OCI-M2 (cell line): ENCODE data around the gene GCLC.
"Not testable (repeated sequence)": the region's sequence is repeated elsewhere in the genome, so short reads cannot be mapped to it uniquely, and the experiment has no call there.

Experiments
- DNase-seq: peaks from one replicate; lab custom pipeline; 2025; ENCODE audit not compliant: unreplicated experiment; lab: John Stamatoyannopoulos, UW

GCLC gene

DNA sequence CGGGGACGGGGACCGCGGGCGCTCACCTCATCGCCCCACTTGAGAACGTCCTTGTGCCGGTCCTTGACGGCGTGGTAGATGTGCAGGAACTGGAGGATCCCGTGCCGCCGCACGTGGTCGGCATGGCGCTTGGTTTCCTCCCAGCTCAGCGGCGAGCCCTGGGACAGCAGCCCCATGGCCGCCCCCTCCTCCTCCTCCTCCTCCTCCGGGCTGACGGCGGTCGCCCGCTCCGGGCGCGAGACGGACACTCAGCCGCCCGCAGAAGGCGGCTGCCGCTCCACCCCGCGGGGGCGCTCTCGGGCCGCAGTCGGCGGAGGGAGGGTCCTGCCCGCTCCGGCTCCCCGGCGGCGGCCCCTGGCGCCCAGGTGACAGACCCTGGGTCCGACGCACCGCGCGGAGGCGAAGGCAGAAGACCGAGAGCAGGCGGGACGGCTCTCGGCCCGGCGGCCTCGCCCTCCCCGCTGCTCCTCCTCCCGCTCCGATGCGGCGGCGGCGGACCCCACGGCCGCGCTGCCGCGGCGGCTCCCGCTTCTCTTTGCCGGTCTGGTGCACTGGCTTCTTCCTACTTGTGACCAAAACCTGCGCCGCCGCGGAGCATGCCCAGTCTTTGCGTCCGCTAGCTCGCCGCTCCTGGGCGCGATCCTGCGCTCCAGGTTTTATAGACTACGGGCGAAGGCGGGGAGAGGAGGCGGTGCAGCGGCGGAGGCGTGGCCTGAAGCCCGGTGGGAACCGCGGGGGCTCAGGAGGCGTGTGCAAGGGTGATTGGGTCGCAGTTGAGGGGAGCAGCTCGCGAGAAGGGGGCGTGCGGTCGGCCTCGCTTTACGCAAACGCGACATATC is at the start of gene GCLC:
GCLC (minus strand) TSS at position 632 of the 839 bp plus-strand sequence; CDS start at position 176, 456 bp downstream.
- peak; percentile 86 for DNase-seq

DNA sequence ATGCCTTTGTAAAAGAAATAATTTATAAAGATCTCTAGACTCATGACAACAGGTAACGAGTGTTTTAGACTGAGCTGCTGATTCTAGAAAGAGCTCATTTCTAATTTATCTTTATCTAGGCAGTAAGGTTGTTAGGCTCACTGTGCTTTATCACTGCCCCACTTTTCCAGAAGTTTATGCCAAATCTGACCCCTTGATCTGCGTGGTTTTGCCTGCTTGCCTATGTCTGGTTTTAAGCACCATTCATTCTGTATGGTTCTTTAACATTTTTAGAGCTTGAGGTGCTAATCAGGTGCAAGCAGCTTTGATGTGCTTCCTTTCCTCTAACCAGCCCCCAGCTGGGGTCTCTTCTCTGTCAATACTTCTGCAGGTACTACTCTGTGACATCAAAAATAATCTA is 49.7 kb upstream of the GCLC start:
- DNase-seq, result no peak

DNA sequence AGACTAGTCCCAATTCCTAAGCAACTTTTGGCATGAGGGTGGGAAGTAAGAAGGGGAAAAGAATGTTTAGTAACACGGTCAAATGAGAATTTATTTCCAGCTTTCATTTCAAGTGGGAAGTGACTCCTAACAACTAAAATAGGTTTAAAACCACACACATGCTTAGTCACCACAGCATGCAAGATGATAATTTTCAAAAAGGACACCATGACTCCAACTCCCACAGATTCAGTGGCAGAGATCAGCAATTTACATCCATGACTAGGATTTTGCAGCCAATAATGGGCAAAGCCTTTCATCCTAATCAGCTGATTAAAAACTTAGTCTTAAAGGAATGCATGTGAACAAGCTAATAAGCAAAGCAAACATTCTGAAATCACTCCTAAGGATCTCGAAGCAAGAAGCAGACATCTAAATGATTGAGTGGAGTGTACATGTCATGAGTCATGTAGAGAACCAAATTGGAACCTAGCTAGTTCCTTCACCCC is 48.1 kb upstream of the GCLC start:
- no peak for DNase-seq

GRCh38 chr6:53591873-53592272 is 47.0 kb upstream of the GCLC start:
- no peak for DNase-seq

- no peak for DNase-seq
Measured at GRCh38 chr6:53588816-53589509, 44.1 kb upstream of the GCLC start.

- no peak for DNase-seq
Measured at GRCh38 chr6:53587291-53587690, 42.4 kb upstream of the GCLC start.

GRCh38 chr6:53585208-53585900 is 40.5 kb upstream of the GCLC start:
- DNase-seq, result no peak

DNA sequence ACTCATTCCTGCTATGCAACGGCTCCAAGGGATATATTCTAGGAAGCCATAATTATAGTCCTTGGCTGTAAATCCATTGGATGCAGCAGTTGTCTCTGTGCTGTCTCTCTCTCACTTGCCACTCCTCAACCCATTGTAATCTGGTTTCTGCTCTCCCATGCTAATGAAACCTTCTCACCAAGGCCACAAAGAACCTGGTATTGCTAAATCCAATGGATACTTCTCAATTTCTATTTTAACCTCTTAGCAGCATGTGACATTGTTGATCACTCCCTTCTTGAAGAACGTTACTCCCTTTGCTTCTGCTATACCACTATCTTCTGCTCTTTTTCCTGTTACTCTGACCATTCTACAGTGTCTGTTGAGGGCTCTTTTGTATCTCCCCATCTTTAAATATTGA is 39.8 kb upstream of the GCLC start:
- no peak for DNase-seq

- DNase-seq, result no peak
Measured at GRCh38 chr6:53583451-53583850, 38.5 kb upstream of the GCLC start.

GRCh38 chr6:53582963-53583362 is 38.1 kb upstream of the GCLC start:
- DNase-seq, result no peak

DNA sequence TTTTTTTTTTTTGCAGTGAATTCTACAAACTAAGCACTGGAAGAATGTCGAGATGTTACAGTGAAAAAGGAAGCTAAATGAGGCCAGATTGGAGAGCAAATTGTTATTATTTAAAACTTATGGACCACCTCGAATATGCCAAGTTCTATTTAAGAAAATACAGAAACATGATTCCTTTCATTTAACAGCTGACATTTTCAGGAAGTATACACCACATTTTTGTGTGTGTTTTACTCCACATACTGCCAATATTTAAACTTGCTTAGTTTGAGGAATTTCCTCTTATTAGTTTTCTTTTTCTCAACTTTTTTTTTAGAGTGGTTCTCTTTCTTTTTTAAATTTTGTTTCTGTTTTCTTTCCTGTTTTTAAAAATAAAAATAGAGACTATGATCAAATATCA is 37.0 kb upstream of the GCLC start:
- DNase-seq, result no peak

- no peak for DNase-seq
Measured at GRCh38 chr6:53581173-53581773, 36.4 kb upstream of the GCLC start.

GRCh38 chr6:53579338-53579737 is 34.4 kb upstream of the GCLC start:
- no peak for DNase-seq

GRCh38 chr6:53578371-53578770 is 33.5 kb upstream of the GCLC start:
- DNase-seq, result no peak

GRCh38 chr6:53573299-53573698 is 28.4 kb upstream of the GCLC start:
- no peak for DNase-seq

GRCh38 chr6:53572379-53572778 is 27.5 kb upstream of the GCLC start:
- DNase-seq, result not testable (repeated sequence)

GRCh38 chr6:53568776-53569616 is 24.1 kb upstream of the GCLC start:
- no peak for DNase-seq

DNA sequence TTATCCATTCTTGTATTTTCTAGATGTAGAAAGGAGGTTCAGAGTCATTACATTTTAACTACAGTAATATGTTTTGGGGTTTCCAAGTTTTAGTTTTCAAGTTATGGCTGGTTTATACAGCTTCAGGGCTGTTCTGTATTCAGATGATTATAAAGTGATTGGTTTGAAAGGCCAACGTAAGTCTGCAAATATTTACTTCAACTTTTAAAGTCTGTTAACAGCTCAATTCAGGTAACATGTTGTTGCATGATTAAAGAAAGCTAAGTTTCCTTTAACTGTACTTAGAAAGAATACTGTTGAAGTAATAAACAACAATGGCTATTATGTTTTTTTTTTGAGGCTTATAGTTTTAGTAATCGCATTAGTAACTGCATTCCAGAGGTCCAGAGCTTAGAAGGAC is 22.8 kb upstream of the GCLC start:
- DNase-seq, result no peak

- no peak for DNase-seq
Measured at GRCh38 chr6:53566755-53567154, 21.9 kb upstream of the GCLC start.

DNA sequence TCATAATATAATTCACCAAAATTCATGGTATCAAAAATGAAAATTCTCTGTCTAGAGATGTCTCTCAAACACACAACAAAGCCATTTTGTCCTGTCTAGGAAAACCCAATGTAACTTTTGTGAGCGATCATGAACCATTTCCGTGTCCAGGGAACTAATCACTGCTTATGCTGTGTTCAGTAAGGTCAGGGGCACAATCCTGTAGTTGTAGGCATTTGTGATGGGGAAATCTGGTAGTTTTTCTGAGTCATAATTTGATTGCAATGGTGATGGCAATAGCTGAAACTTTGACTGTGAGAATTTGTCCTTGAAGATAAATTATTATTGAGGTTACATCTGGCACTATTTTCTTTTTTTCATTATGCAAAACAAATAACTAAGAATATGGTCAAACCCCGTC is 21.0 kb upstream of the GCLC start:
- no peak for DNase-seq
